ENCODE measurements around the gene NAA25. TPM values are rescaled to one million over a fixed set of nuclear protein-coding genes. Genes with fewer than 3 reads are reported as not detected.

The NAA25 gene
- total and polyA plus RNA-seq, 9 of the 15 experiments (the other 6 are each of a cell fraction or from before 2014, with no cell fraction given), result 26.6 to 59.6 (median 48.9) TPM

GRCh38 chr12:112061137-112061536, 47.4 kb downstream of the NAA25 start (continued):
- TF ChIP-seq ZHX1 (conservative IDR thresholded peaks at IDR 0.05; ENCODE audit: low read length), result no peak
- TF ChIP-seq ZNF518B (CRISPR knock-in tag; IDR thresholded peaks at IDR 0.05), result no peak

- intact Hi-C loops (cut with micrococcal nuclease) (no loop called here), in situ Hi-C loops (cut with MboI) (no loop called here)
- ChIA-PET CTCF (ENCODE audit: low intra/inter-chr PET ratio) (no interaction called here), POLR2A (interaction anchor here (0.5 to 1.7 kb wide), 6 partner anchors 10 to 1549 kb away, joined by 3 to 7 read pairs (median 4); no protein-coding TSS in a partner anchor)
- no peak for FAIRE-seq
- no peaks in the 10 kb centered on the region for H3K9me3 ChIP-seq (replicated peaks; ENCODE audit: control insufficient read depth, insufficient read depth, low read depth, low read length)
- BruUV-seq (replicated peaks), result no TSS peak
- H3K4me2 ChIP-seq (ENCODE audit: insufficient read depth, low read length), result no peak overlapping the region
- no peak overlapping the region for H2AFZ ChIP-seq (ENCODE audit: low read depth, low read length)
- H3K9ac ChIP-seq (ENCODE audit: insufficient read depth in 1 of 2, low read depth in 2 of 2, low read length in 2 of 2), result no peak overlapping the region
- H3K9me1 ChIP-seq (ENCODE audit: control insufficient read depth, insufficient read depth, low read length), result no peaks in the 10 kb centered on the region
- WGBS (ENCODE audit: insufficient coverage, low coverage, missing lambda C conversion rate), result 96% methylated on average over 13 of the region's 13 CpGs
- no peak overlapping the region for H3K27ac ChIP-seq (ENCODE audit: extremely low read depth, low read depth, low read length)
- H3K4me3 ChIP-seq, result no peak overlapping the region
- H3K4me1 ChIP-seq (replicated peaks in 1 of 2; ENCODE audit: control insufficient read depth in 2 of 2, insufficient read depth in 2 of 2, low read length in 2 of 2), result no peaks in the 10 kb centered on the region
- H3K27me3 ChIP-seq (ENCODE audit: control insufficient read depth in 2 of 2, insufficient read depth in 2 of 2, low read length in 2 of 2), result no peaks in the 10 kb centered on the region
- peaks cover 8% of the 10 kb centered on the region; the same call in 1 of the 3 replicates for H3K79me2 ChIP-seq (ENCODE audit: control insufficient read depth, insufficient read depth, low read length)
- peaks cover 91% of the 10 kb centered on the region for H3K36me3 ChIP-seq (ENCODE audit: control insufficient read depth, insufficient read depth, low read length)
- no peak for ATAC-seq
- no peak for DNase-seq (ENCODE audit: extremely low read depth in 1 of 4, low spot score in 3 of 4)
- H4K20me1 ChIP-seq (replicated peaks; ENCODE audit: control insufficient read depth, insufficient read depth, low read length), result no peaks in the 10 kb centered on the region
- no peak for TF ChIP-seq AFF4 (CRISPR knock-in tag; IDR thresholded peaks at IDR 0.05)
- TF ChIP-seq KAT2B (IDR thresholded peaks at IDR 0.05; ENCODE audit: low read depth, low read length), result no peak
- no peak for TF ChIP-seq MBD2 (IDR thresholded peaks at IDR 0.05; ENCODE audit: borderline replicate concordance, low read depth)
- no peak for TF ChIP-seq TCF7 (IDR thresholded peaks at IDR 0.05; ENCODE audit: borderline replicate concordance)
- no peak for TF ChIP-seq CC2D1A (IDR thresholded peaks at IDR 0.05)
- TF ChIP-seq HDAC6 (IDR thresholded peaks at IDR 0.05; ENCODE audit: low read depth, low read length), result no peak
- TF ChIP-seq FUS (optimal IDR thresholded peaks at IDR 0.05; ENCODE audit: low read depth, low read length), result no peak
- TF ChIP-seq ARID2 (IDR thresholded peaks at IDR 0.05), result no peak
- no peak for TF ChIP-seq MECOM (CRISPR knock-in tag; IDR thresholded peaks at IDR 0.05)
- TF ChIP-seq ZNF551 (CRISPR knock-in tag; IDR thresholded peaks at IDR 0.05), result no peak
- no peak for TF ChIP-seq IFI16 (CRISPR knock-in tag; IDR thresholded peaks at IDR 0.05)
Observed at GRCh38 chr12:112049351-112049750, 59.2 kb downstream of the NAA25 start.
